Epithelial cell of prostate (primary cell): ENCODE measurements around the gene FAAP20.

ENCODE experiments used
- DNase-seq: peaks from one replicate; pipeline ENCODE4 v3.0.0-alpha.2; 2011; ENCODE audit warnings: low read depth, low spot score
- H3K27ac ChIP-seq: fragments of 450-650 bp; 2 replicates; pipeline ENCODE4 v1.5.1; 2017; ENCODE audit warnings: mild to moderate bottlenecking

The FAAP20 gene

DNA sequence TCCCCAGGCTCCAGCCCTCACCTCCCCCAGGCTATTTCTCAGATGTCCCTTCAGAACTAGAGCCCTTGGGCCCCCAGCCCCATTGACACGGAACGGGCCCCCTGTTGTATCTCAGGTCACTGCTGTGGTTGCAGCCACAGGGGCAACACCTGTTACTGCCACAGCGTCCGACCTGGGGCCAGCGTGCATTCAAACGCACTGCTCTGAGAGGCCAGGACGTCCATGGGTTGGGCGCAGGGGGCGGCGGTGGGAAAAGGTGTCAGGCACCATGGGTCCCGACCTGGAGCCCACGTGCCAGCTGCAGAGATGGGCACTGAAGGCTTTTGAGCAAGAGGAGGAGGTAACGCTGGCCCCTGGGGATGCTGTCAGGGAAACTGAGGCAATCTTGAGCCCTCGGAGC, 13.3 kb downstream of the FAAP20 start:
- H3K27ac ChIP-seq, result no peak overlapping the region
- DNase-seq, result no peak

DNA sequence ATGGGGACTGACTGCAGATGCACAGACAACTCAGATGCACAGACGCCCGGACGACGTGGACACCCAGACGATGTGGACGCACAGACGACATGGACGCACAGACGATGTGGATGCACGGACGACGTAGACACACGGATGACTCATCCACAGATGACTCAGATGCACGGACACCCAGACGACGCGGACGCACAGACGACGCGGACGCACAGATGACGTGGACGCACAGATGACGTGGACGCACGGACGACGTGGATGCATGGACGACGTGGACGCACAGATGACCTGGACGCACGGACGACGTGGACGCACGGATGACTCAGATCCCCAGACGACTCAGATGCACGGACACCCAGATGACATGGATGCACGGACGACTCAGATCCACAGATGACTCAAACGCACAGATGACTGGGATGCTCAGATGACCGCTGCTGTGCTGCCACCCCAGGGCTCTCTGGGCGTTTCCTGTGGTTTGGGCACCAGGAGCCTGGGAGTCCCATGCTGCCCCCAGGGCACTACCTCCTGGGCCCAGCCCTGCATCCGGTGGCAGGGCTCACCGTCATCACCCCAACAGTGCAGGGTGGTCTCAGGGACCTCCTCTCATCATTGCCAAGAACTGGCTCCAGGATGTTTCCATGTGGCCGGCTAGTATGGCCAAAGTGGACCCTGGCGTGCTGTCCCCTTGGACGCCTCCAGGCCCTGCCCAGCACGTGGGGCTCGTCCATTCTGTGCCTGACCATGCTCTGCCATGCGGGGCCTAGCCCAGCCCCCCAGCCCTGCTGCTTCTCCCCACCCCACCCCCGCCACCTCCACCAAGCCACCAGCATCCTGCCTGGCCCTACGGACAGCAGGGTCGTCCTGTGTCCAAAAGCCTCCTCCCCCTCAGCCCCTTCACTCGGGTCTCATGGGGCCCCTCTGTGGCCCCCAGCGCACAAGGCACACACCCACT, 14.0 kb downstream of the FAAP20 start:
- DNase-seq, result no peak
- H3K27ac ChIP-seq, result no peak overlapping the region

DNA sequence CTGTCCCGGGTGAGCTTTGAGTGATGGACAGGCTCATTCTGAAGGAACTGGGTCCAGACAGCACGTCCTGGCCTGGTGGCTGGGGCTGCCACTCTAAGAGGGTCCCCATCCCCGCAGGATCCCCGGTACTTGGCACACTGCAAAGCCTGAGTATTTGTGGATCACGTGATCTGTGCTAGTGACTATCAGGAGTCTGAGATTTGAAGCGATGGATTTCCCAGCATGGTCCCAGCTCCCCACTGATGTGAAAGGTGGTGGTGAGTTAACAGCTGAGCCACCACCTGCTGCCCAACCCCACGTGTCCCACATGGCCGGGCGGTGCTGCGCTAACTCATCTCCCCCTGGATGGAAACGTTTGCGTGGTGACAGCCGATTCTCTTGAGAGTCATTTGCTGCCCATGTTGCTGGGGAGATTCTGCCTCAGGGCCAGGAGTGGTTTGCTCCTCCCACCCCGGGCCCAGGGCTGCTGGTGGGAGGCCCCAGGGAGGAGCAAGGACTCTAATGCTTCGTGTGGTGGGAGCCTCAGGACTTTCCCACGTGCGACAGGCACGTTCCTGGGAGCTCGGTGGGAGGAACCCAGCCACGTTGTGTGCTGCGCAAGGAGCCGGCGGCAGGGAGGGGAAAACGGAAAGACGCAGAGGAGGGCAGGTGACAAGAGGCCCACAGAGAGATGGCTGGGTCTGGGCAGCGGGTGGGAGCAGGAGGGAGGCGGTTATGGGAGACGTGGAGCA, 15.1 kb downstream of the FAAP20 start:
- no peak for DNase-seq
- no peak overlapping the region for H3K27ac ChIP-seq

DNA sequence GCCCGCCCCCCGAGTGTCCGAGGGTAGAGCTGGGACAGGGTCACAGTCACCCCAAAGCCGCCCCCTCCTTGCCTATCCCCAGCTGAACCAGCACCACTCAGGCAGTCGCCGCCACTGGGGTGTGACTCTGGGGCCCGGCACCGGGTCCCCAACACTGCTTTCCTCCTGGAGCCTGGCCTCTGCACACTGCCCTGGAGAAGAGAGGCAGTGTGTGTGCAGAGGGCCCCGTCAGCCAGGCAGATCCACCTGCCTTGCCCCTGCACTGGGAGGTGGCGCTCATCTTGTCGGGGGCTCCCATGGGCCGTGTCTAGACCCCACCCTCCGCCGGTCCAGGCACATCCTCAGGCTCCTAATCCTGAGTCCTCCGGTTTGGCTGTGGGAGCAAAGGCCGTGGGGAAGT, 15.7 kb downstream of the FAAP20 start:
- no peak overlapping the region for H3K27ac ChIP-seq
- DNase-seq, result no peak

DNA sequence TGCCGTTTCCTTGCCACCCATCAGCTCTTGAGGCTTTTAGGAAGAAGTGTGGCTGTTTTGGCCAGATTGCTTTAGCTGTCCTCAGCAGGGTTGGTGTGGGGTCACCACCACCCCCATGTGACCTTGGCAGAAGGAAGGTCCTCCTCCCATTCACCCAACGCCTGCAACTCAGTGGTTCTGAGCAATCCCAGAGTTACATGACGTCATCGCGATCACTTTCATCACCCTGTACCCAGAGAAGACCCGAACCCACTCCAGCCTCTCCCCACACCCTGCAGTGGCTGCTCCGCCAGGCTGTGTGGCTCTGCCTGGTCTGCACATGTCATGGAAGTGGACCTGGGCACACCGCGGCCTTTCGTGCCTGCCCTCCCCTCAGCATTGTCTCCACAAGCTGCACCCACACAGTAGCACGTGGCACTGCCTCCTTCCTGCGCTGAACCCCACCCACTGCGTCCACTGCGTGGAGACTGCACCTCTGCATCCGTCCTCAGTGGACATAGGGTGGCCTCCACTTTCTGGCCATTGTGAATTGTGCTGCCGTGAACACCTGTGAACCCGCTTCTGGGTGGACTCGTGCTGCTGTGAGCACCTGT, 16.5 kb downstream of the FAAP20 start:
- H3K27ac ChIP-seq, result no peak overlapping the region
- no peak for DNase-seq

DNA sequence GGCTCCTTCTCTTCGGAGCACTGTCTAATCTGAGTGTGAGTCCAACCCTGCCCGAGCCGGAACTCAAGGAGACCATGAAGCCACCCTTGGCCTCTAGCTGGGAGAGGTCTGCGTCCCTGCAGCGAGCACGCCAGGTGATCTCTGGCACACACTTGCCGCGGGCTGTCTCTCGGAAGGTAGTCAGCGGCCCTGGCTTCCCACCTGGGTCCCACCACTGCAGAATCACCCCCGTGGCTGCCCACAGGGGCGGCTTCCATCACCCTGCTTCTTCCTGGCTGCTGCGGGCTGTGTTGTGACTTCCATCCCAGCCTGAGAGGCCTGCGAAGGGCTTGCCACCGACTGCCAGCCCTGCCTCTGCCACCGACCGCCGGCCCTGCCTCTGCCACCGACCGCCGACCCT, 17.0 kb downstream of the FAAP20 start:
- H3K27ac ChIP-seq, result no peak overlapping the region
- DNase-seq, result no peak

DNA sequence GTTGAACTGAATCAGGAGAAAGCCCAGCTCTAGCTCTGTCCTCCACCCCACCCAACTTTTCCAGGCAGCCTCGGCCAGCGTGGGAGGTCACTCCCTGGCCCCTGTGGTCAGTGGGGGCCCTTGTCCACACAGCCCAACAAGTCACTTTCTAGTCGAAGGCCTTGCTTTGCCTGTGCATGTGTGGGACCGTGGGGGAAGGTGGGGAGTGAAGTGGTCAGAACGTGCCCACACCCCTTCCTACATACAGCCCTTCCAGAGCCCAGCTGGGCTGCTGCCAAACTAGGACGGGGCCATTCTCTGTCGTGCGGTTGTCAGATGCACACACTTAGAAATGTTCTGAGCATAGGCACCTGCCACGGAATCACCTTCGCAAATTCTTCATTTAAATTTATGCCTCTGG, 18.0 kb downstream of the FAAP20 start:
- no peak overlapping the region for H3K27ac ChIP-seq
- no peak for DNase-seq

DNA sequence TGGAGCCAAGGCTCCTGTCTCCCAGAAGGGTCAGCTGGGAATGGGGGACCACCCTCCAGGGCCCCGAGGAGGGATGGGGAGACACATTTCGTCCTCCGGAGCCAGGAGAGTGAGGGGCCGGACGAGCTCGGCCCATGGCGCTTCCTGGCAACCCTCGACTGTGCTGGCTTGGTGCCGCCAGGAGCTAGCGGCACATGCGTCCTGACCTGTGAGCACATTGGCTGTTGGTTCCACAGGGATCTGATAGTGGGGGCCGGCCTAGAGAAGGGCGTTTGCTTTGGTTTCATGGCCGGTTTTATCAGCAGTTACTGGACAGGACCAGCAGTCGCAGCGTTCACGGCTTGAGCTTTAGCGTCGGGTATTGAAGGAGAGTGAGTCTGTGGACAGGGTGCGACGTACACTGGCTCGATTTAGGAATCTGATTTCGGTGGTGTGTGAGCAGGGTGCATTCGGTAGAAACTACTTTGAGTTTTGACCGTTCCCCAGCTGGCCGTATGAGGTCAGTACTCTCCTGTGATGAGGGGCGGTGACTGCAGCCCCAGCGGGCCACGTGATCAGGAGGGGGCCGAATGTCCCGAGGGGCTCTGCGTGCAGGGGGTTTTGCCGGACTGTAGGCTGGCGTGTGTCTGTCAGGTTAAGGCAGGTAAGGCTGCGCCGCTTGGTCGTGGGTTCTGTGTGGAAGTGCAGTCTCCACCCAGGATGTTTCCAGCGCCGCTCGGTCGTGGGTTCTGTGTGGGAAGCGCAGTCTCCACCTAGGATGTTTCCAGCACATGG, 18.7 kb downstream of the FAAP20 start:
- H3K27ac ChIP-seq, result no peak overlapping the region
- no peak for DNase-seq

DNA sequence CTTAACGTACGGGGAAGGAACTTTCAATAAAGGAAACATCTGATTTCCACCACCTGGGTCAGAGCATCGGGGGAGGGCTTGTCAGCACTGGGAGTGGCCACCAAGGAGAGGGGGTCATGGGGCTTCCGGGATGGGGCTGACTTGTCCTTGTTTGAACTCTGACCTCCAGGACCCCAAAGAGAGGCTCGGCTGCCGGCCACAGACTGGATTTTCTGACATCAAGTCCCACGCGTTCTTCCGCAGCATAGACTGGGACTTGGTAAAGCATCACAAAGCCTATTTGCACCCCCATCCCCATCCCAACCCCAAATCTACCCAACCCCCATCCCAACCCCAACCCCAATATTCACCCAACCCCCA, 19.5 kb downstream of the FAAP20 start:
- H3K27ac ChIP-seq, result no peak overlapping the region
- DNase-seq, result no peak

DNA sequence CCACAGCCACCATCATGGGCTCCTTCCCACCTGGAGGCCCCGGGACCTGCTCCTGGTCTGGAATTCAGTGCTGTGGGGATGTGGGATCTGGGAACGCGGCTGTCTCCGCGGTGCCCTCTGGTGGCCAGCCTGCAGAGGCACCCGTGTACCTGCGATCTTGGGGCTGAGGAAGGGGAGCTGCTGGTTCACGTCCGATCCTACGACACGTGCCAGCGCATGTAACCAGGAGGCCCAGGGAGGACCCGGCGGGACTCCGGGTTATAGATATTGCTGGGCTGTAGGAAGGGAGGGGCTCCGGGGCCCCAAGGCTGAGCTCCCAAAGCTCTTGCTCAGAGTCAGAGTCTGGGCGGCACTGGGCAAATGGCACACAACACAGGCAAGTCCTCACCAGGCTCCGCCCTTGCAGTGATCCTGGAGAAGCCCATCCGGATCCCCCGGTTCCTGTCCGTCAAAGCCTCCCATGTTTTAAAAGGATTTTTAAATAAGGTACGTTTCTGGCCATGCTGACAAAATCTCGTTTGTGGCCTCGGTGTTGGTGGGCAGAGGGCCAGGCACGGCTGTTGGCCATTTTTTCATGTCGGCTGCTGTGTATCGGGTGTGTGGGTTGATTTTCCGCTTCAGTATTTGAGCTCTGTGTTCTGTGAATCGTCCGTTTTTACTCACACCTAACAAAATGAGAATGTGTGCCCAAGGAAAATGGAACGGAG, 20.1 kb downstream of the FAAP20 start:
- DNase-seq, result no peak

DNA sequence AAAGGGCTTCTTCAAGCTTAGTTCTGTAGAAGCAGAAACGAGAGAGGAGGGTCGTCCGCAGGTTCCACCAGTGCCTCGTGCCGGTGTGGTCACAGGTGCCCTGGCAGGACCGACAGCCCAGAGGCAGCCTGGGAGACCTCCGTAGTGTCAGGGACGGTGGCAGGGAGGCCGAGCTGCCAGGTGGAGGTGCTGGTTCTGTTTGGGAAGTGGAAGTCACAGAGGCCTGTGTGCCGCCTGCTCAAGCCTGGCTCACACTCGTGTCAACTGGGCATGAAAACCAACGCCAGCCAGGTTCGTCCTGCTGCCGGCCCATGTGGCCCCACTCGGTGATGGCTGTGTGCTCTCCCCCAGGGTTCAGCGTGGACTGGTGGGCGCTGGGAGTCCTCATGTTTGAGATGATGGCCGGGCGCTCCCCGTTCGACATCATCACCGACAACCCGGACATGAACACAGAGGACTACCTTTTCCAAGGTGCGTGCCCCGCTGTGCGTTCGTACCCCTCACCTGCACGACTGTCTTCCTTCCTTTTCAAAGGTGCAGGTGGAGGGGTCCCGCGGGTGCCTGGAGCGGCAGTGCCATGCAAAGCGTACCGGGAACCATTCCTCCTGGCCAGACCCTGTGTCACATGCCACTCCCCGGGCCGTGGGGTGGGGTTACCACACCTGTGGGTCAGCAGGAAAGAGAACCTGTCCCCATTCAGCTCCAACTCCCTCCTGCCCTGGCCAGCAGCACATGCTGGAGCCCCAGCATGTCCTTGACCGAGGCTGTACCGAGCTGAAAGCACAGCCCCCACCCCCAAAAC, 20.8 kb downstream of the FAAP20 start:
- H3K27ac ChIP-seq, result no peak overlapping the region

More for the DNA sequence above, 20.1 kb downstream of the FAAP20 start:
- H3K27ac ChIP-seq, result no peak overlapping the region

DNA sequence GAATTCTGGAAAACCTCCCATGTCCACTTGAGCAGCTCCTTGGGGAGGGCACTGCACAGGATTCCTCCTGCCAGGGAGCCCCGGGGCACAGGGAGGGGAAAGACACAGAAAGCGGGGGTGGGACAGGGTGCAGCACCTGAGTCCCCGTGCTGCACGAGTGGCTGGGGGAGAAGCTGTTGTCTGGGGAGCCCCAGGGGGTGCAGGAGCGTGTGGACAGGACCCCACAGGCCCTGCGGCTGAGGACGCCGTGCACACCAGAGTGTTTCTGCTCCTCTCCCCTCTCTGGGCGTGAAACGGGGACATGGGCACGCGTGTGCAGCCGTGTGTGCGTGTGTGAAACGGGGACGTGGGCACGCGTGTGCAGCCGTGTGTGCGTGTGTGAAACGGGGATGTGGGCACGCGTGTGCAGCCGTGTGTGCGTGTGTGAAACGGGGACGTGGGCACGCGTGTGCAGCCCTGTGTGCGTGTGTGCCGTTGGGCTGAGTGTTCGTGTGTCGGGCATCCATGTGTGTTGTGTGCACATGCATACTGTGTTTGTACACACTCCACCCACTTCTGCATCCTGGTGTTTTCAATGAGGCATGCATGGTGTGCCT, 21.9 kb downstream of the FAAP20 start:
- H3K27ac ChIP-seq, result no peak overlapping the region
- DNase-seq, result no peak

More for the DNA sequence above, 20.8 kb downstream of the FAAP20 start:
- DNase-seq, result no peak

DNA sequence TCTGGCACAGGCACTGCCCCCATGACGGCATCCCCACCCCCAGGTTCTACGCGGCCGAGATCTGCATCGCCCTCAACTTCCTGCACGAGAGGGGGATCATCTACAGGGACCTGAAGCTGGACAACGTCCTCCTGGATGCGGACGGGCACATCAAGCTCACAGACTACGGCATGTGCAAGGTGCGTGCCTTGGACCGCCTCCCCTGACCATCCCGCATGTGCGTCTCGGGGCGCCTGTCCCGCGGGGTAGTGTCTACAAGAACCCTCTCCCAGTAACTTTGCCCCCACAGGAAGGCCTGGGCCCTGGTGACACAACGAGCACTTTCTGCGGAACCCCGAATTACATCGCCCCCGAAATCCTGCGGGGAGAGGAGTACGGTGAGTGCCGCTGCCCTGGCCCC, 22.6 kb downstream of the FAAP20 start:
- DNase-seq, result no peak
- no peak overlapping the region for H3K27ac ChIP-seq

DNA sequence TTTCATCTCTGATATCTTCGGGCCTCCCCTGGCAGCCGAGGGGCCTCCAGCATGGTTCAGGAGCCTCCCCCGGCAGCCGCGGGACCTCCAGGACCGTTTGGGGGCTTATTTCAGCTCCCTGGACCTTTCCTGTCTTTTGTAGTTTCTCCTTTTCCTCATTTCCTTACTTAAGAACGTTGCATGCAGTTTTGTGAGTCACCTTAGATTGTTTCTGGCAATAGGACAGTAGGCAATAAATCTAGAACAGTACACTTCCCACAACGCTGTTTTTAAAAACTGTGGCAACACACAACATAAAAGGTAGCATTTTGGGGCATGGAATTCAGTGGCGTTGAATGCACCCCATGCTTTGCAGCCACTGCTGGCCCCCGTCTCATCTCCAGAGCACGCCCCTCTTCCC, 24.4 kb downstream of the FAAP20 start:
- H3K27ac ChIP-seq, result no peak overlapping the region
- no peak for DNase-seq

DNA sequence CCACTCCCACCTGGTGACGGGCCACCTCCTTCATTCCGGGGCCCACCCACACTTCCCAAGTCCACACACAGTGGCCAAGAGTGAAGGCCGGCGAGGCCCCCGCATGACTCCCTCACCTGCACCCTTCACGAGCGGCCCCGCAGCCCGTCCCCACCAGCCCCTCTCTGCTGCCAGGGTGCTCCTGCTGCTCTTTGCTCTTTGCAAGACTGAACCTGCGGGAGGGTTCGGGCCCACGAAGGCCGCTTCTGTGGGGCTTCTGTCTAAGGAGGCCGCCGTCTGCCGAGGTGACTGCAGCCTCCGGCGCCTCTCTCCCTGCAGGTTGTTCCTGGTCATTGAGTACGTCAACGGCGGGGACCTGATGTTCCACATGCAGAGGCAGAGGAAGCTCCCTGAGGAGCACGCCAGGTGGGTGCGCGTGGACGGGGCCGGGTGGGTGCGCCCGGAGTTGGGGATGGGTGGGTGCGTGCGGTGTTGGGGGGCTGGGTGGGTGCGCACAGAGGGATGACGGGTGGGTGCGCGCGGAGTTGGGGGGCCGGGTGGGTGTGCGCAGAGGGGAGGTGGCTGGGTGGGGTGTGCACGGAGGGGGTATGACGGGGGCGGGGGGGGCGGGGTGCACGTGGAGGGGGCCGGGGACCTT, 25.3 kb downstream of the FAAP20 start:
- H3K27ac ChIP-seq, result no peak overlapping the region

DNA sequence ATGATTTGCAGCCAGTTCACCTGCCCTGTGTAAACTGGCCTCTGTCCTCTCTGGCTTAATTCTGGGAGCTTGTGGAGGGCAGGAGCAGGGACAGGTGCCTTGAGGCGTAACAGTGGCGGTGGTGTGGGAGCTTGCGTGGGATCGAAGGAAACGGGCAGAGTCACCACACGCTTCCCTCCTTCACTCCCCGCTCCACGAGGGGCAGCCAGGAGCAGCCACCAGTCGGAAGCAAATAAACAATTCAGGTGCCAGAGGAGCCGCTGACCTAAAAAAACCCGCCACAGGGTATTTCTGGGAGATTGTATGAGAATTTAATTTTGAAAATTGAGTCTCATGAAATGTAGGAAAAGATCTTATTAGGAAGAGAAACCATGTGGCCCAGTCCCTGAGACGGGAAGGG, 26.0 kb downstream of the FAAP20 start:
- DNase-seq, result no peak
- H3K27ac ChIP-seq, result no peak overlapping the region

More for the DNA sequence above, 25.3 kb downstream of the FAAP20 start:
- no peak for DNase-seq

DNA sequence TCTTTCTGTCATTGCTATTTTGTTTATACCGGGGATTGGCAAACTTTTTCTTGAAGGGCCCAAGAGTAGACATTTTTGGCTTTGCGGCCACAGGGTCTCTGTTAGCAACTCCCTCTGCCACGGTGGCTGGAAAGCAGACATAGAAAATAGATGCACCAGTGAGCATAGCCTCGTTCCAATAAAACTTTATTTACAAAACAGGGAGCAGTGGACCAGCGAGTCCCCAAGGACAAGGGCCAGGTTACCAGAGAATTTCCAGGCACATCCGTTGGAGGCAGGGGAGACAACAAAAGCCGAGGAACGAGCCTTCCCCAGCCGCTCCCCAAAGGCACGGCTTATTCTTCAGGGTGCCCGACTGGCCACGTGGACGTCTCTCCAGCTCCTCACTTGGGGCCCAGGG, 26.5 kb downstream of the FAAP20 start:
- H3K27ac ChIP-seq, result no peak overlapping the region
- DNase-seq, result no peak

DNA sequence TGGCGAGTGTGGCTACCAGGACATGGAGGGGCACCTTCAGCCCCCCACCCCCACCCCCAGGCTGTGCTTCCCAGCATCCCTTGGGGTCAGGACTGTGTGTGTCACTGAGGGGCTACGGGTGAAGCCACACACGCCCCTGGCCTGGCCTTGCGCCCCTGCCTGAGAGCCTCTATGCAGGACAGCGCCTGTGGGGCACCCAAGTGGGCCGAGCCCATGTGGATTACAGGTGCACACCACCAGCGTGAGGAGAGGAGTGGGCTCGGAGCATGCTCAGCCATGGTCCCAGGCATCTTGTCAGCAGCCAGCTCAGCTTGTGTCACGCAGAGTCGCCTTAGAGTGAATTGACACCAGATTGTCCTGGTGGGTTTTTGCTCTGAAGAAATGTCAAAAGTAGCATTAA, 27.9 kb downstream of the FAAP20 start:
- no peak for DNase-seq
- no peak overlapping the region for H3K27ac ChIP-seq
